Osteocyte (in vitro differentiated cells): ENCODE results near the gene ACBD4. TPM values are rescaled to one million over a fixed set of nuclear protein-coding genes. Genes with fewer than 3 reads are reported as not detected.

ENCODE experiments used
- DNase-seq: peaks from one replicate; pipeline ENCODE4 v3.0.0; 2021; ENCODE audit warnings: mixed read lengths; ENCODE audit not compliant: unreplicated experiment; ENCODE audit errors: extremely low spot score
- H3K27ac Mint-ChIP-seq: one replicate; pipeline ENCODE4 v1.8.0; 2021; ENCODE audit warnings: mild to moderate bottlenecking, mixed read lengths; ENCODE audit not compliant: unreplicated experiment
- H3K27me3 Mint-ChIP-seq: one replicate; pipeline ENCODE4 v1.8.0; 2021; ENCODE audit warnings: mixed read lengths; ENCODE audit not compliant: unreplicated experiment
- H3K36me3 Mint-ChIP-seq: one replicate; pipeline ENCODE4 v1.8.0; 2021; ENCODE audit warnings: mixed read lengths; ENCODE audit not compliant: unreplicated experiment
- H3K4me1 Mint-ChIP-seq: one replicate; pipeline ENCODE4 v1.8.0; 2021; ENCODE audit warnings: mixed read lengths; ENCODE audit not compliant: unreplicated experiment
- H3K4me3 Mint-ChIP-seq: one replicate; pipeline ENCODE4 v1.8.0; 2021; ENCODE audit warnings: mild to moderate bottlenecking, moderate library complexity, mixed read lengths; ENCODE audit not compliant: unreplicated experiment
- H3K9me3 Mint-ChIP-seq: one replicate; pipeline ENCODE4 v1.8.0; 2021; ENCODE audit warnings: mixed read lengths; ENCODE audit not compliant: unreplicated experiment
- total RNA-seq: library from RNA; stranded (reverse); gene quantifications from 2 replicates; pipeline ENCODE4 v1.2.1, GENCODE V29; 2021
- TF ChIP-seq, protein P1 (sequence below): fragments of 200-600 bp; sonication (generic); IDR thresholded peaks from 2 replicates; pipeline ENCODE4 v1.5.0; 2021; ENCODE audit warnings: antibody characterized with exemption, mild to moderate bottlenecking, moderate library complexity

Gene ACBD4
- total RNA-seq, 1 donor from 2014 or later = 8.1 TPM

- TF ChIP-seq, protein P1, sequence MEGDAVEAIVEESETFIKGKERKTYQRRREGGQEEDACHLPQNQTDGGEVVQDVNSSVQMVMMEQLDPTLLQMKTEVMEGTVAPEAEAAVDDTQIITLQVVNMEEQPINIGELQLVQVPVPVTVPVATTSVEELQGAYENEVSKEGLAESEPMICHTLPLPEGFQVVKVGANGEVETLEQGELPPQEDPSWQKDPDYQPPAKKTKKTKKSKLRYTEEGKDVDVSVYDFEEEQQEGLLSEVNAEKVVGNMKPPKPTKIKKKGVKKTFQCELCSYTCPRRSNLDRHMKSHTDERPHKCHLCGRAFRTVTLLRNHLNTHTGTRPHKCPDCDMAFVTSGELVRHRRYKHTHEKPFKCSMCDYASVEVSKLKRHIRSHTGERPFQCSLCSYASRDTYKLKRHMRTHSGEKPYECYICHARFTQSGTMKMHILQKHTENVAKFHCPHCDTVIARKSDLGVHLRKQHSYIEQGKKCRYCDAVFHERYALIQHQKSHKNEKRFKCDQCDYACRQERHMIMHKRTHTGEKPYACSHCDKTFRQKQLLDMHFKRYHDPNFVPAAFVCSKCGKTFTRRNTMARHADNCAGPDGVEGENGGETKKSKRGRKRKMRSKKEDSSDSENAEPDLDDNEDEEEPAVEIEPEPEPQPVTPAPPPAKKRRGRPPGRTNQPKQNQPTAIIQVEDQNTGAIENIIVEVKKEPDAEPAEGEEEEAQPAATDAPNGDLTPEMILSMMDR = no peak
- peaks cover 37% of the 10 kb centered on the region for H3K36me3 Mint-ChIP-seq
- peaks cover 34% of the 10 kb centered on the region for H3K4me1 Mint-ChIP-seq
- H3K4me3 Mint-ChIP-seq = peak overlapping the region; percentile 27
- no peaks in the 10 kb centered on the region for H3K27me3 Mint-ChIP-seq
- DNase-seq = no peak
- H3K9me3 Mint-ChIP-seq = no peaks in the 10 kb centered on the region
- H3K27ac Mint-ChIP-seq = peak overlapping the region; percentile 89
These were observed 33.3 kb upstream of the ACBD4 start for GRCh38 chr17:45101883-45102811.

- no peaks in the 10 kb centered on the region for H3K9me3 Mint-ChIP-seq
- TF ChIP-seq, protein P1 = no peak
- H3K4me1 Mint-ChIP-seq = peaks cover 34% of the 10 kb centered on the region
- no peak for DNase-seq
- peak overlapping the region; percentile 89 for H3K27ac Mint-ChIP-seq
- H3K4me3 Mint-ChIP-seq = no peak overlapping the region
- peaks cover 33% of the 10 kb centered on the region for H3K36me3 Mint-ChIP-seq
- no peaks in the 10 kb centered on the region for H3K27me3 Mint-ChIP-seq
These were observed 32.6 kb upstream of the ACBD4 start for GRCh38 chr17:45102856-45103255.

DNA sequence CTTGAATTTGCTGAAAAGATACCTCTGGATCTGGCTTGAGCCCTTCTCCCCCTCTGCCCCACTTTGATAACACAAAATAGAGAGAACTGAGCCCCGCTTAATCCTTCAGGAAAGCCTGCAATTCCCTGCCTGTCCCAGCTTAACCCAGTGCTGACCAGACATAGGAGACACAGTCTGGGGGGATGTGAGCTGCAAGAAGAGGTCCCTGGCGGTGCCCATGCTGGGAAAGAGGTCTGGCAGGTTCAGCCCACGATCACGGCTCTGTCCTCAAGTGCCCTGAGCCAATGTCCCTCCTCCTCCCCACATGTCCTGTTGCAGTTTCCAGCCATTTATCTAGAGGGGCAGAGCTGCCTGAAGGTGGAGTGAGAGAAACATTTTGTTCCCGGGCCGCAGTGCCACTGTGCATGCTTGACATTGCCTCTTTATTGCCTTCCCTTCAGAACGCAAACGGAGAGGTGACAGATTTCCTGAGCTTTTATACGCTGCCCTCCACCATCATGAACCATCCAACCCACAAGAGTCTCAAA is 32.2 kb upstream of the ACBD4 start:
- H3K4me1 Mint-ChIP-seq = peaks cover 34% of the 10 kb centered on the region
- peaks cover 29% of the 10 kb centered on the region for H3K36me3 Mint-ChIP-seq
- TF ChIP-seq, protein P1 = no peak
- no peak overlapping the region for H3K4me3 Mint-ChIP-seq
- H3K27ac Mint-ChIP-seq = peak overlapping the region; percentile 89
- no peaks in the 10 kb centered on the region for H3K9me3 Mint-ChIP-seq
- no peak for DNase-seq
- H3K27me3 Mint-ChIP-seq = no peaks in the 10 kb centered on the region

DNA sequence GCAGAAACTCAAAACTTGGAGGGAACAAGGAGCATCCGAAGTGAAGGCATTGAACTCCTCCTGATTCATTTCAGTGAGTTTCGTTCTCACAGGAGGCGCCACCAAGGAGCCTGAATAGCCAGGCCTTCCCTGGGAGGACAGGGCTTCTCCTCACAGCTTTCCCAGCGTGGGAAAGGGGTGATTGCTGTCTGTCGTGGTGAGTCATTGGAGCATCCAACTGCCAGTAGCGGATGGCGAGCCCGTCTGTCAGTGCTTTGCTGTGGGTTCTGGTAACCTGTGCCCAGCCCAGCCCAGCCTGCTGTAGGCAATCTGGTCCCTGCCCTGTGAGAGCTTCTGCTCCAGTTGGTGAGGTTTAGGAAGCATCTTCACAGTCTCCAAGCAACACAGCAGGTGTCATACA is 31.5 kb upstream of the ACBD4 start:
- peaks cover 22% of the 10 kb centered on the region for H3K36me3 Mint-ChIP-seq
- H3K4me3 Mint-ChIP-seq = no peak overlapping the region
- no peaks in the 10 kb centered on the region for H3K9me3 Mint-ChIP-seq
- DNase-seq = no peak
- H3K27ac Mint-ChIP-seq = no peak overlapping the region
- TF ChIP-seq, protein P1 = no peak
- H3K27me3 Mint-ChIP-seq = no peaks in the 10 kb centered on the region
- H3K4me1 Mint-ChIP-seq = peaks cover 28% of the 10 kb centered on the region

DNA sequence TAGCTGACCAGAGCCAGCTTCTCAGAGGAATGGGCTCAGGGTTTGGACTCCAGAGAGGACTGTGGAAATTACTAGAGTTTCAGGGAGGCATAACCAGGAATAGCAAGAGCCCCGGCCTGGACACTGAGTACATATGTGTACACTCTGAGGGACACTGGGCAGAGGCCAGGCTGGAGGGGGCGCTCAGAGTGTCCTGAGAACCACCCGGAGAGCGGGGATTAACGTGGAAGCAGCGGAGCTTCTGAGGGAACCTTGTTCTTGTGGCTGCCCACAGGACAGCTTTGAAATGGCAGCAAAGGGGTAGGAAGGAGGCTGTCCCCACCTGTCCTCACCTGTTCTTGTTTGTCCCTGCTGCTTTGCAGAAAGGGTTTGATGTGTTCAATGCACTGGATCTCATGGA is 31.0 kb upstream of the ACBD4 start:
- peaks cover 18% of the 10 kb centered on the region for H3K36me3 Mint-ChIP-seq
- no peaks in the 10 kb centered on the region for H3K9me3 Mint-ChIP-seq
- no peak overlapping the region for H3K27ac Mint-ChIP-seq
- H3K27me3 Mint-ChIP-seq = no peaks in the 10 kb centered on the region
- peaks cover 24% of the 10 kb centered on the region for H3K4me1 Mint-ChIP-seq
- no peak for DNase-seq
- no peak overlapping the region for H3K4me3 Mint-ChIP-seq
- TF ChIP-seq, protein P1 = no peak
